Vagina (tissue), 2 donors: ENCODE data around the gene SULF2. TPM values are rescaled to one million over a fixed set of nuclear protein-coding genes. Genes with fewer than 3 reads are reported as not detected.

Source experiments
- DNase-seq, 2 donors: peaks; one replicate each; pipeline ENCODE4 v3.0.0-alpha.2; 2017; ENCODE audit errors: extremely low spot score in 2 of 2
- H3K27ac ChIP-seq: fragments of 200-600 bp; sonication (generic); one replicate; pipeline ENCODE4 v1.5.1; 2019
- H3K27me3 ChIP-seq: fragments of 200-600 bp; sonication (generic); one replicate; pipeline ENCODE4 v1.5.1; 2019
- H3K36me3 ChIP-seq, 2 donors: fragments of 200-600 bp; sonication (generic); one replicate each; pipeline ENCODE4 v1.5.1; 2017 to 2019
- H3K4me1 ChIP-seq: fragments of 200-600 bp; sonication (generic); one replicate; pipeline ENCODE4 v1.5.1; 2019
- H3K4me3 ChIP-seq, 2 donors: fragments of 200-600 bp; sonication (generic); 1 replicate in 1 of 2; 2 replicates in 1 of 2; pipeline ENCODE4 v1.5.1; 2016 to 2019
- H3K9me3 ChIP-seq: fragments of 200-600 bp; sonication (generic); one replicate; pipeline ENCODE4 v1.5.1; 2019
- CTCF ChIP-seq, 3 experiments: fragments of 450-650 bp in 2 of 3; fragments of 200-600 bp in 1 of 3; sonication (generic) in 1 of 3; IDR thresholded peaks; one replicate each; pipeline ENCODE4 v1.5.1; 2017 to 2019; ENCODE audit warnings: antibody characterized with exemption in 3 of 3, mild to moderate bottlenecking in 2 of 3, moderate library complexity in 2 of 3
- POLR2A ChIP-seq, 2 donors: fragments of 450-650 bp; IDR thresholded peaks; one replicate each; pipeline ENCODE4 v1.6.1; 2017; ENCODE audit warnings: antibody characterized with exemption in 2 of 2, mild to moderate bottlenecking in 2 of 2, moderate library complexity in 2 of 2
- POLR2AphosphoS5 ChIP-seq, 2 donors: sonication (generic); formaldehyde crosslinking; IDR thresholded peaks; one replicate each; pipeline ENCODE4 v1.9.0; 2017; ENCODE audit warnings: antibody characterized with exemption in 2 of 2, mild to moderate bottlenecking in 2 of 2, low read depth in 1 of 2; ENCODE audit not compliant: insufficient read depth in 1 of 2
- intact Hi-C: fragments of 100-400 bp; cut with DNase I; formaldehyde crosslinking; loops from one replicate; pipeline ENCODE4 v1.15.1; 2023
- total RNA-seq: library from RNA; depleted of rRNA; stranded (reverse); fragments of >200 nt; gene quantifications from one replicate; pipeline ENCODE4 v1.2.3, GENCODE V29; 2016

Gene SULF2
- total RNA-seq, 1 donor from 2014 or later: 157 TPM

DNA sequence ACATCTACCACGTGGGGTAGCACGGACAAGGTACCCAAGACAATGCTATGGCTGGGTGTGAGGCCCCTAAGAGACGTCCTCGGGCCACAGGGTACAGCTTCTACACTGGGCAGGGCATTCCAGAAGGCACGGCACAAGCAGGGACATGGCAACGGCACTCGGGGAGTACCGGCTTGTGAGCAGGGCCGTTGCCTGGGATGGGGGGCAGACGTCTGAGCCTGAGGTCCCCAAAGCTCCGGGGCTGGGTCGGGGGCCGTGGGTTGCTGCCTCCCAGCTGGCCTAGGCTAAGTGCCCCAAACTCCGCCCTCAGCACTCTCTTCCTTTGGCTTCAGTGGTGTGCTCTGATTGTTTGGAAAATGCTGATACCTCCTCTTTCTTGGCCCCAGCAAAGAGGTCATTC, 110.6 kb downstream of the SULF2 start:
- no peak for DNase-seq
- H3K27me3 ChIP-seq: no peaks in the 10 kb centered on the region
- no peaks in the 10 kb centered on the region for H3K4me1 ChIP-seq
- no peak for TF ChIP-seq POLR2A (IDR thresholded peaks at IDR 0.05)
- TF ChIP-seq POLR2AphosphoS5 (IDR thresholded peaks at IDR 0.05; ENCODE audit: insufficient read depth in 1 of 2, low read depth in 1 of 2): no peak
- TF ChIP-seq CTCF (IDR thresholded peaks at IDR 0.05): no peak
- peaks cover 0 to 28% of the 10 kb centered on the region in 2 donors for H3K36me3 ChIP-seq
- H3K4me3 ChIP-seq: no peak overlapping the region
- H3K9me3 ChIP-seq: no peaks in the 10 kb centered on the region
- intact Hi-C loops: no loop called here
- no peak overlapping the region for H3K27ac ChIP-seq

DNA sequence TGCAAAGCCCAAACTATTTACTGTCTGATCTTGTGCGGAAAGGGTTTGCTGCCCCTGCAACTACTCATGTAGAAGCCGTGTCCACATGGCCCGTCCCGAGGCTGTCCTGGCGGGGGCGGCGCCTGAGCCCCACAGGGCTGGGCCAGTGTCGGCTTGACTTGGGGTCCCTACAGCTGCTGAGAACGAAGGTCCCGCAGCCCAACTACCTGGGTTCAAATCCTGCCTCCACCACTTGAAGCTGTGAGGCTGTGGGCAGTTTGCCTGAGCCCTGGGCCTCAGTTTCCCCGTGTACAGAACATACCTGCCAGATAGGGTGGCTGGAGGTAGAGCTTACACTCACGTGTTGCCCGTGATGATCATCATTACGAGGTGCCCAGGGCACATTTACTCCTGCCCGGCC, 111.1 kb downstream of the SULF2 start:
- DNase-seq: no peak
- TF ChIP-seq POLR2AphosphoS5 (IDR thresholded peaks at IDR 0.05; ENCODE audit: insufficient read depth in 1 of 2, low read depth in 1 of 2) (no peak), POLR2A (IDR thresholded peaks at IDR 0.05) (no peak), CTCF (IDR thresholded peaks at IDR 0.05) (no peak)
- Histone ChIP-seq H3K9me3 (no peaks in the 10 kb centered on the region), H3K4me1 (no peaks in the 10 kb centered on the region), H3K27ac (no peak overlapping the region), H3K36me3 (peaks cover 0 to 28% of the 10 kb centered on the region in 2 donors), H3K27me3 (no peaks in the 10 kb centered on the region), H3K4me3 (no peak overlapping the region)
- intact Hi-C loops: no loop called here

- DNase-seq: no peak
- H3K4me1 ChIP-seq: no peaks in the 10 kb centered on the region
- no peak overlapping the region for H3K27ac ChIP-seq
- no peak for TF ChIP-seq POLR2A (IDR thresholded peaks at IDR 0.05)
- no peak for TF ChIP-seq POLR2AphosphoS5 (IDR thresholded peaks at IDR 0.05; ENCODE audit: insufficient read depth in 1 of 2, low read depth in 1 of 2)
- TF ChIP-seq CTCF (IDR thresholded peaks at IDR 0.05): no peak
- no peak overlapping the region for H3K4me3 ChIP-seq
- H3K36me3 ChIP-seq: peaks cover 0 to 28% of the 10 kb centered on the region in 2 donors
- no peaks in the 10 kb centered on the region for H3K27me3 ChIP-seq
- H3K9me3 ChIP-seq: no peaks in the 10 kb centered on the region
- intact Hi-C loops: no loop called here
Observed at GRCh38 chr20:47673671-47673955, 111.7 kb downstream of the SULF2 start.

DNA sequence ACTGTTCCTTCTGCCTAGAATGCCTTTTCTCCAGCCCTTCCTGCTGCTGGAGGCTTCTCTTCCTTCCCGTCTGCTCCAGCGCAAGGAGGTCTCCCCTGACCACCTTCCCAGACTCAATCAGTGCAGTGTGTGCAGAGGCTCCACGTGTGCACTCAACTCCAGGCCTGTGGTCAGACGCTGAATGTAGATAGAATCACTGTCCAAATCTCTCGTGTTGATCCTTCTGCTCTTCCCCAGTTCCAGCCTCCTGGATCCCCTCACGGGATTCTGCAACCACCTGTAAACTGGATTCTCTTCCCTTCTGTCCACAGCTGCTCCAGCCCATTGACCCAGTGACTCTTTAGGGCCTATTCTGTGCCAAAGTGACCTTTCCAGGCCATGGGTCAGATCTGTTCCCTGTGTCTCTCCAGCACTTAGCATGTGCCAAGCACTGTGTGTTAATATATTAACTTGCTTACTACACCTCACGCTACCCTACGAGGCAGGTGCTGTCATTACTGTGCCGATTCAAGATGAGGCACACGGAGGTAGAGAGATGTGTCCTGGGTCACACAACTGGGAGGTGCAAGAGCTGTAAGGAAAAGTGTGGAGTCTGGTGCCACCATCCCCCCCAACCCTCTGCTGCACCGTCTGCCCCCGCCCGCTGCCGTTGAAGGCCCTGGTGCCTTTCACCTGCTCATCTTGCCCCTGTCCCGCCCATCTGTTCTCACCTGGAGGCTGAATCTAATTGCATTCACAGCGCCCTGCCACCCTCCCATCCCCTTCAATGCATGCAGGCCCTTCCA, 112.2 kb downstream of the SULF2 start:
- no peak overlapping the region for H3K4me3 ChIP-seq
- peaks cover 0 to 28% of the 10 kb centered on the region in 2 donors for H3K36me3 ChIP-seq
- no peak for TF ChIP-seq CTCF (IDR thresholded peaks at IDR 0.05)
- TF ChIP-seq POLR2A (IDR thresholded peaks at IDR 0.05): no peak
- no peak for TF ChIP-seq POLR2AphosphoS5 (IDR thresholded peaks at IDR 0.05; ENCODE audit: insufficient read depth in 1 of 2, low read depth in 1 of 2)
- H3K9me3 ChIP-seq: no peaks in the 10 kb centered on the region
- no peaks in the 10 kb centered on the region for H3K27me3 ChIP-seq
- no peak overlapping the region for H3K27ac ChIP-seq
- intact Hi-C loops: no loop called here
- no peaks in the 10 kb centered on the region for H3K4me1 ChIP-seq
- DNase-seq: no peak

GRCh38 chr20:47672166-47672565, 113.1 kb downstream of the SULF2 start:
- H3K27ac ChIP-seq: no peak overlapping the region
- no peak for TF ChIP-seq POLR2A (IDR thresholded peaks at IDR 0.05)
- no peak for TF ChIP-seq POLR2AphosphoS5 (IDR thresholded peaks at IDR 0.05; ENCODE audit: insufficient read depth in 1 of 2, low read depth in 1 of 2)
- TF ChIP-seq CTCF (IDR thresholded peaks at IDR 0.05): no peak
- H3K27me3 ChIP-seq: no peaks in the 10 kb centered on the region
- no peak overlapping the region for H3K4me3 ChIP-seq
- H3K4me1 ChIP-seq: no peaks in the 10 kb centered on the region
- intact Hi-C loops: no loop called here
- no peaks in the 10 kb centered on the region for H3K9me3 ChIP-seq
- no peak for DNase-seq
- peaks cover 0 to 28% of the 10 kb centered on the region in 2 donors for H3K36me3 ChIP-seq
